Activated B cell treated with CpG ODN at 0.5 μM for 24 hours (primary cell): ENCODE measurements around the gene B3GNT4. TPM values are rescaled to one million over a fixed set of nuclear protein-coding genes. Genes with fewer than 3 reads are reported as not detected.
A peak's percentile ranks its signal among the peaks of the same experiment; 100 is the strongest.

Experiments
- ATAC-seq: fragments of 200-7000 bp; cut with Tn5 transposase; one replicate; pipeline ENCODE4 v1.10.0; 2021; ENCODE audit warnings: low read depth, mild to moderate bottlenecking, moderate library complexity
- CTCF ChIA-PET: fragments of 350-600 bp; sonication (Branson Sonifier 250); formaldehyde crosslinking; loops from one replicate; lab custom pipeline; 2021; ENCODE audit warnings: antibody characterized with exemption; lab: Charles Lee
- POLR2A ChIA-PET: fragments of 350-600 bp; sonication (Branson Sonifier 250); formaldehyde crosslinking; loops from one replicate; lab custom pipeline; 2021; ENCODE audit warnings: antibody characterized with exemption; lab: Charles Lee
- DNase-seq: peaks from one replicate; pipeline ENCODE4 v3.0.0; 2022
- H3K27ac Mint-ChIP-seq: one replicate; pipeline ENCODE4 v1.8.0; 2020; ENCODE audit warnings: mixed read lengths
- H3K27me3 Mint-ChIP-seq: one replicate; pipeline ENCODE4 v1.8.0; 2021; ENCODE audit warnings: mixed read lengths
- H3K36me3 Mint-ChIP-seq: one replicate; pipeline ENCODE4 v1.8.0; 2021; ENCODE audit warnings: low read depth, mixed read lengths
- H3K4me1 Mint-ChIP-seq: one replicate; pipeline ENCODE4 v1.8.0; 2021; ENCODE audit warnings: mixed read lengths
- H3K4me3 Mint-ChIP-seq: one replicate; pipeline ENCODE4 v1.8.0; 2020; ENCODE audit warnings: mild to moderate bottlenecking, mixed read lengths
- H3K9me3 Mint-ChIP-seq: one replicate; pipeline ENCODE4 v1.8.0; 2020; ENCODE audit warnings: mixed read lengths
- CTCF ChIP-seq: fragments of 200-600 bp; IDR thresholded peaks from one replicate; pipeline ENCODE4 v1.8.0; 2022; ENCODE audit warnings: antibody characterized with exemption, mild to moderate bottlenecking
- intact Hi-C: fragments of 100-400 bp; cut with micrococcal nuclease; formaldehyde crosslinking; loops from one replicate; pipeline ENCODE4 v1.15.1; 2024
- total RNA-seq: library from RNA; stranded (reverse); gene quantifications from 2 replicates; pipeline ENCODE4 v1.2.3, GENCODE V29; 2022

The B3GNT4 gene
- not detected in 2 replicates for total RNA-seq

- H3K27me3 Mint-ChIP-seq: peaks cover 24% of the 10 kb centered on the region
- peak; percentile 57 for DNase-seq
- intact Hi-C loops: loop anchor here (2.0 kb wide), 1 partner anchor 19 kb away; no protein-coding TSS in a partner anchor
- no peaks in the 10 kb centered on the region for H3K9me3 Mint-ChIP-seq
- peak within 1 kb of the TSS; percentile 80 for H3K4me3 Mint-ChIP-seq
- no peak within 1 kb of the TSS for H3K27ac Mint-ChIP-seq
- ChIA-PET CTCF (interaction anchor here (0.6 to 1.0 kb wide), 2 partner anchors 18 to 359 kb away, joined by 3 to 4 read pairs; no protein-coding TSS in a partner anchor), POLR2A (interaction anchor here (0.6 to 1.2 kb wide), 2 partner anchors 23 to 613 kb away, joined by 3 to 5 read pairs; no protein-coding TSS in a partner anchor)
- H3K4me1 Mint-ChIP-seq: peaks cover 7% of the 10 kb centered on the region
- TF ChIP-seq CTCF: no peak
- ATAC-seq: peak; percentile 71
- peaks cover 15% of the 10 kb centered on the region for H3K36me3 Mint-ChIP-seq
Measured at GRCh38 chr12:122203301-122204166, at the start of gene B3GNT4. Gene B3GNT4, plus strand, starts transcription at chr12:122203709. Its CDS starts 910 bp downstream, at chr12:122204619.

- POLR2A ChIA-PET: no interaction called here
- CTCF ChIA-PET: no interaction called here
- TF ChIP-seq CTCF: no peak
- no peak overlapping the region for H3K27ac Mint-ChIP-seq
- intact Hi-C loops: no loop called here
- H3K4me1 Mint-ChIP-seq: no peaks in the 10 kb centered on the region
- no peak for ATAC-seq
- H3K4me3 Mint-ChIP-seq: no peak overlapping the region
- no peaks in the 10 kb centered on the region for H3K9me3 Mint-ChIP-seq
- no peaks in the 10 kb centered on the region for H3K36me3 Mint-ChIP-seq
- no peak for DNase-seq
- peaks cover 7% of the 10 kb centered on the region for H3K27me3 Mint-ChIP-seq
Measured at GRCh38 chr12:122155705-122156104, 47.8 kb upstream of the B3GNT4 start.

- Mint-ChIP-seq H3K9me3 (no peaks in the 10 kb centered on the region), H3K27ac (no peak overlapping the region), H3K4me3 (no peak overlapping the region), H3K27me3 (peaks cover 4% of the 10 kb centered on the region), H3K36me3 (no peaks in the 10 kb centered on the region), H3K4me1 (no peaks in the 10 kb centered on the region)
- POLR2A ChIA-PET: interaction anchor here (0.7 kb wide), 1 partner anchor 166 kb away, joined by 3 read pairs; no protein-coding TSS in a partner anchor
- intact Hi-C loops: no loop called here
- ATAC-seq (no peak), DNase-seq (no peak)
- TF ChIP-seq CTCF: no peak
- CTCF ChIA-PET: interaction anchor here (1.2 kb wide), 1 partner anchor 32 kb away, joined by 4 read pairs; no protein-coding TSS in a partner anchor
Measured at GRCh38 chr12:122158700-122159285, 44.7 kb upstream of the B3GNT4 start.

GRCh38 chr12:122159882-122160281, 43.6 kb upstream of the B3GNT4 start:
- no peak overlapping the region for H3K4me3 Mint-ChIP-seq
- no peaks in the 10 kb centered on the region for H3K4me1 Mint-ChIP-seq
- no peaks in the 10 kb centered on the region for H3K9me3 Mint-ChIP-seq
- no peak for DNase-seq
- ChIA-PET CTCF (interaction anchor here (1.2 kb wide), 1 partner anchor 31 kb away, joined by 4 read pairs; no protein-coding TSS in a partner anchor), POLR2A (no interaction called here)
- H3K27me3 Mint-ChIP-seq: peaks cover 5% of the 10 kb centered on the region
- ATAC-seq: no peak
- no peak for TF ChIP-seq CTCF
- H3K36me3 Mint-ChIP-seq: no peaks in the 10 kb centered on the region
- intact Hi-C loops: no loop called here
- H3K27ac Mint-ChIP-seq: no peak overlapping the region

GRCh38 chr12:122160761-122161160, 42.7 kb upstream of the B3GNT4 start:
- Mint-ChIP-seq H3K9me3 (no peaks in the 10 kb centered on the region), H3K27ac (no peak overlapping the region), H3K27me3 (peaks cover 5% of the 10 kb centered on the region), H3K4me3 (no peak overlapping the region), H3K4me1 (no peaks in the 10 kb centered on the region), H3K36me3 (no peaks in the 10 kb centered on the region)
- intact Hi-C loops: no loop called here
- POLR2A ChIA-PET: no interaction called here
- TF ChIP-seq CTCF: no peak
- ATAC-seq (no peak), DNase-seq (no peak)
- CTCF ChIA-PET: no interaction called here
